Activated T-cell treated with anti-CD3 and anti-CD28 coated beads for 48 hours (primary cell): ENCODE measurements around the gene HMG20A.

Experiments used
- DNase-seq: peaks from one replicate; pipeline ENCODE4 v3.0.0-alpha.2; 2020; ENCODE audit warnings: low read depth

HMG20A gene

DNA sequence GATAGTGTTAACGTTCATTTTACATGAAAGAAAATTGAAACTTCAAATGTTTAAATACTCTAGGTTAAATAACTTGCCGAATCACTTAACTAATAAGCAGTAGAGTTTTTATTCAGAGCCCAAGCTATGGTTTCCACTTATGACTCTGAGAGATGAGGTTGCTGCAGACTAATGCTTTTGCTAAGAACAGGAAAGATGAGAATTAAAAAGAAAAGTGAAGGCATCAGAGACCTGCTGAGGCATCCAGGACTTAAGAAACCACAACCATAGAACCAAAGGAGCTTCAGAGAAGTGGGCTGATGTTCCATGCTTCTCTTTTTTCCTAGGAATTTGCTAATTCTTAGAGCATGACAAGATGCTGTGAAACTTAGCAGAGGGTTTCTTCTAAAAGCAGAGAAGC, 9.5 kb downstream of the HMG20A start:
- no peak for DNase-seq

DNA sequence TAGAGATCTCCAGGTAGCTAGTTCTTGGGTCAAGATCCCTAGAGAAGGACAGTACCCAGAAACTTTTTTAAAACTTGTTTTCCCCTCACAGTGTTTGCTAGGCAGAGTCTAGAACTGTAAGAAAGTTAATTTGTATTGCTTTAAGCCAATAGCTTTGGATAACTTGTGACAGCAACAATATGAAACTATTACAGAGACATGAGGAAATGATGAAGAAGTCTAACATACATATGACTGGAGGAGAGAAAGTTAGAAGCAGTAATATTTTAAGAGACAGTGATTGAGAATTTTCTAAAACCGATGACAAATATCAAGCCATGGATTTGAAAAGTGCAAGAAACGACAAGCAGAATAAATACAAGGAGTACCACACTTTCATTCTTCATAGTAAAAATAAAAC, 10.0 kb downstream of the HMG20A start:
- no peak for DNase-seq

DNA sequence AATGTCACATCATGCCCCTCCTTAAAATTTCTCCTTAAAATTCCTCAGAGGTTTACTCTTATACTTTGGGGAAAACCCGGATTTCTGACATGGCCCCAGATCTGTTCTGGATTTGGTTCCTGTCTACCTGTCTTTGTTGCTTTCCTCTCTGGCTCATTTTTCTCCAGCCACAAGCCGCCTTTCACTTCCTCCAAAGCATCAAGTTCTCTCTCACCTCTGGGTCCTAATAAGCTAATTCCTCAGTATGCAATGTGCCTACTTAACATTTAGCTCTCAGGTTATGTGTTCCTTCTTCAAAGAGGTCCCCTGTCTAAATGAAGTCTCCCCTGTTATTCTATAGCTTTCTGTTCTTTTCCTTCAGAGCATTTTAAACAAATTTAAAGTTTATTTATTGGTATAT, 16.1 kb downstream of the HMG20A start:
- DNase-seq: no peak

DNA sequence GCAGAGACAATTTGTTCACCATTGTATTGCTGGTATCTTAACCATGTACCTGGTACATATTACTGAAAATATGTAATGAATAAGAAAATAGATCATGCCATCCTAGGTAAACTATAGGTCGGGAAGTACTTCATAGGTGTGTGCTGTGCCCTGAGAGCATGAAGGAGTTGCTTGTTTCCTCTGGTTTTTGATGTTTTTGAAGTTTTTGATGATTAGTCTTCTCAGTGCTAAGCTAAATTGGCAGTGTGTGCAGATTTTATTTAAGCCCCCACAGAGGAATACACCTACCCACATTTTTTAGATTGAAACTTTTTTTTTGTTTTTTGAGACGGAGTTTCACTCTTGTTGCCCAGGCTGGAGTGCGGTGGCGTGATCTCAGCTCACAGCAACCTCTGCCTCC, 16.6 kb downstream of the HMG20A start:
- no peak for DNase-seq

DNA sequence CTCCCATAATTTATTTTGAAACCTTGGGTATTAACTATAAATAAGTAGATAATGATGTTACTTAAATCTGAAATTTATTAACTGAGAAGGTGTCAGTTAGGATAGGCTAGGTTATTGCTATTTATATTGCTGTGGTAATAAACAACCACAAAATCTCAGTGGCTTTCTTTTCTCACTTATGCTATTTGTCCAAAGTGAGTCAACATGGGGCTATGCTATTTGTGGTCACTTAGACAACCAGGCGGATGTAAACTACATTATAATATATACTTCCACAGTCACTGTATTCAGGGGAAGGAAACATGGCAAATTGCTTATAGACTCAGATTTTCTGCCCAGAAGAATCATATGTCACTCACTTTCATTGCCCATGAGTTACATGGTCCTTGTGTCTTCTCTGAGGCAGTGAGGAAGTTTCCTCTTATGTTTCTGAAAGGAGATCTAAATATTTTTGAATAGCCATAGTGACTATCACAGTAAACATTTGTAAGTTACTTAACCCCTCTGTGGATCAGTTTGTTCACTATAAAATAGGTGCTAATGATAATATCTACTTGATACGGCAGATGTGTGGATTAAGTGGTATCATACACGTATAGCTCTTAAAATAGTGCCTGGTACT, 19.8 kb downstream of the HMG20A start:
- DNase-seq: no peak

DNA sequence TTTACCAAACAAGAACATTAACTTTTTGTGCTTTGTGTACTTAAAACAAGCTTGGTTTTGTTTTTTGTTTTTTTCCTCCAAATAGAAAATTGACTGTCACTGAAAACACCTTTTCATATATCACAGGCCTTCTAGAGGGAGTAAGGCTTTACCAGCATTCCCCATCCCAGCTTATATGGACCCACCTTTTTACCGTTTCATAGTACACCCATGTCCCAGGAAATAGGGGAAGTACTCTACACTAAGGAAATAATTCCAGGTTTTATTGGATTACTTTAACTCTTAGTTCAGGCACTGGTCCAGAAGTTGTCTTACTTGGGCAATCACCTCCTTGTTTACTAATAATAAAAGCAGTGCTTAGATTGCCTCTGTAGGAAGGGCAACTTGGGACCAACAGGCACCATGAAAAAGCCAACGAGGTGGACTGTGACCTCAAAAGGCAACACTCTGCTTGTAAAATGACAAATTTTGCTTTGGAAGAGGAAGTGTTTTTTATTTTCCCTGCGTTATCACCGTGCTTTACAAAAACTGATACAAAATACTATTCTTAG, 26.2 kb downstream of the HMG20A start:
- no peak for DNase-seq

DNA sequence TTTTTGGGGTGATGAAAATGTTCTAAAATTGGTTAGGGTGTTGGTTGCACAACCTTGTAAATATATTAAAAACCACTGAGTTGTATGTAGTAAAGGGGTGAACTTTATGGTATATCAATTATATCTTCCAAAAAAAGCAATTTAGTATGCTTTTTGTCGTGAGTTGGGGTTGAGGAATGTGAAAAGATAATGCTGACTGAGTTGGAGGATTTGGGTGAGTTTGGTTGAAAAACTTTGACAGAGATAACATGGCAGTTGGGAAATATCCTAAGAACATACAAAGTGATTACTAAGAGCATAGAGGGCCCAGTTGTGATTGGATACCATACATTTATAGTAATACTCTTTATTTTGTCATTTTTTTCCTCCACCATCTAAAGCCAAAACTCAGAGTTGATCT, 33.6 kb downstream of the HMG20A start:
- no peak for DNase-seq

DNA sequence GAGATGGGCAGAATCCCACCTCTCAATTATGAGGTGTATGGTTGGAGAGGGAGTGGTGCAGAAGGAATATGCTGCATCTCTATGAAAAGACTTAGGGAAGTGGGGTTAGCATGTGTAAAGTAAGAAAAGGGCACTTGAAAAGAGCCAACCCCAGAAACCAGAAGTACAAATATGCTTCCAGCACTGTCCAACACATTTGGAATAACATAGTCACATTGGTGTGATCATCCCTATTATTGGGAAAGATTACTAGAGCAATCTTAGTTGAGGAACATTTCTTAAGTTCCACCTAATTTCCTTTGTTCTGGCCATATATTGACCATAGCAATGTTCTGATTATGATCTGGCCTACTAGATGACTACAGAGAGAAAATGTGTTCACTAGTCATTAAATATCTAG, 34.3 kb downstream of the HMG20A start:
- no peak for DNase-seq

DNA sequence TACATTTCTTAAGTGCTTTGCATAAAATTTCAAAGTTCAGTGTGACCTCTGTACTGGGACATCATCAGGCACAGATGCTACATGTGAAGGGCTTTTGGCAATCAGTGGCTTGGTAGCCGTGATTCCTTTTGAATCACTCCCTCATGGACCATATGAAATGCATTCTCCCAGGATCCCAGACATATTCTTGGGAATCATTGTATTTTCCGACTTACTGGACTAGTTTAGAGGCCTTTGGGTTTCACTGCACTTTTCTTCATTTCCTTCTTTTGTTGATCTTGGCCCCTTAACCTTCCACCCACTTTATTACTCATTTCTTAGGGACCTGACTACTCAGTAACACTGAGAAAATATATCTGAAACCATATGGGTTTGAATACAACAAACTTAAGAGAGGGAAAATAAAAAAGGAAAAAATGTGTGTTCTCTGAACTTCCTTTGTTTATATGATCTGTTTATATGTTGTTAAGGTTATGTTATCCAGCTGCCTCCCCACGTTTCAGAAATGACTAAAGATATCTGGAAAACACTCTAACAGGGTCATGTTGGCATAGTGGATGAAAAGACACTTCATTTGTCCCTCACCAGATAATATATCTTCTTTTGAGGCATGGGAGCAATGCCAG, 35.1 kb downstream of the HMG20A start:
- DNase-seq: no peak

DNA sequence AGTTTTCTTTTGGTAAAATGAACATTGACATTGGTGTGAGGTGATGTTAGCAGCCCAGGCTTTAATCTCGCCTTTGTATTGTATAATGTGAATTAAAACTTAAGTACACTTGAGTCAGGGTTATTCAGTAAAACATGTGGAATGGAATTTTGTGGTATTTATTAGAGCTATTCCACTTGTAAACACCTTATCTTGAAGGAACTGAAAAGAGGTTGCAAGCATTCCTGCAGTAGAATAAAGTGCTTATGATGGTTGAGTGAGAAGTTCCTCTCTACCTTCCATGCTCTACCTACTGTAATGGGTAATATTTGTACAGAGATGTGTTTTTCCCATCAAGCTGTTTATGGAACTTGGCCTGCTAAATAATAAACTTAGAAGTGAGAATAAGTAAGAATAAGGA, 36.1 kb downstream of the HMG20A start:
- no peak for DNase-seq

DNA sequence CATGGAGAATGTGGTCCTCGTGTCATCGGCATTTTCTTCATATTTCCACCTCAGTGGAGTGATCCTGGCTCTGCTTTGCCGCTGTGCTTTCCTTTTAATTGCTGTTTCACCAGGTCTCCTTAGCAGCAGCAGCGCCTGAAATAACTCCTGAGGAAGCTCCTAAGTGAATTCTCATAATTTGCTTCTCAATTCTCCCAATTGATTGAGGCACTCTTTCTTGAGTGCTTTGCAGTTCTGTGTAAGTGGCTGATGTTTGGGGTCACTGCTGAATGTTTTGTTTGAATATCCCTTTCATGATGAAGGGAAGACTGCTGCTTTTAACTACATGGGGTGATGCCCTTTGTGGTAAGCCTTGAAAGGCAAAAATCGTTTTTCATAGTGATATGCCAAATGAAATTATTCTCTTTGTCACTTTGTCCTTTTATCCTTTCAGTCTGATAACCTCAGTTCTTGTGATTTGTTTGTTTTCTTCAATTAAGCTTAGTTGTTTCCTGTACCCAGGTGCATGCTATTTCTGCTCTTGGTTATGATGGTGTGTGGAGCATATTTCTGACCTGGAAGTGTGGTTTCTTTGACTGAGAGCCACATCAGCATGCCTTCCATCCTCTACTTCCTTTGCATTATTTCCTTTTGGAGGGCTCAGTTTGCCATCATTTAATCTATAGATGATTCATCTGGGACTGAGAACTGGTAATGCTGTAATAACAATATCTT, 36.7 kb downstream of the HMG20A start:
- DNase-seq: no peak

DNA sequence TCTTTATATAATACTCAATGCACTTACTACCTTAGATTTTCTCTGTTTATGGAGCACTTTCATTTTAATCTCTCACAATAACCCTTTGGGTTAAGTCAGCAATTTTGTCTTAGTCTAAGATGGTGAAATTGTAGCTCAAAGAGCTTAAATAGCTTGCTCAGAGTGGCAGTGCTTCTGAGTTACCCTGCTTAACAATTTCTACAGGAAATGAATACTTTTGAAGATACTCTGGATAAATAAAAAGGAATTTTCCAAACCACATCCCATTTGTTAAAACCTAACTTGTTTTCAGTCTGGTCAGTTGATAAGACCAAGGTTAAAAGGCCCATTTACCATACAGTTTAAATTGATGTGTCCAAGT, 37.2 kb downstream of the HMG20A start:
- no peak for DNase-seq

DNA sequence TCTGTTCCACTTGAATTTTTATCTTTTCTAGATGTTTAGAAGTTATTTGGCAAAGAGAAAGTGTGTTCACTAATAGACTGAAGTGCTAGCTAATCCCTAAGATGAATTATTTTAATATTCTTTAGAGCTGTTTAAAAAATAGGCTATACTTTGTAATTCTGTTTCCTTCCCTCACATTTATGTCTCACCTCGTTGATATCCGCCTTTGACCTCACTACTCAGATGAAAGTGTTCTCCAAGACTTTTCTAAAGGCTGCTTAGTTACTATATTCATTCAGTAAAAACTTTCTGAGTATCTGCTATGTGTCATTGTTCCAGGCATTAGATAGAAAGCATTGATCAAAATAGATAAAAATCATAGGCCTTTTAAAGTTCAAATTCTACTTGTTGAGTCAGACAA, 38.3 kb downstream of the HMG20A start:
- no peak for DNase-seq

DNA sequence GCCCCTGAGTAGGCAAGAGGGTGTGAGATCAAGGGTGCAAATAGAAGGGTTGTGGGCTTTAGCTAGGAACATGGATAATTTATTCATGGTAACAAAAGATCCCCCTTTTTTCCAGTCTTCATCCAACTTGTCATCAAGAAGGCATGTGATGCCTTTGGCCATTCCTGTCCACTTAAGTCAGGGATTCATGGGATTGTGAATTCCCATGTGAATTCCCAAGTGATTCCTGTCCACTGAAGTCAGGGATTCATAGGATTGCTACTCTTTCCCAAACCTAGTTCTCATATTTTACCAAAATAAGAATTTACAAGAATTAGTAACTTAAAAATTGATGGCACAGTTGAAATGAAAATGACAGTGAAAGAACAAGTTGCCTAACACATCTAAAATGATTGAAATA, 40.8 kb downstream of the HMG20A start:
- no peak for DNase-seq

DNA sequence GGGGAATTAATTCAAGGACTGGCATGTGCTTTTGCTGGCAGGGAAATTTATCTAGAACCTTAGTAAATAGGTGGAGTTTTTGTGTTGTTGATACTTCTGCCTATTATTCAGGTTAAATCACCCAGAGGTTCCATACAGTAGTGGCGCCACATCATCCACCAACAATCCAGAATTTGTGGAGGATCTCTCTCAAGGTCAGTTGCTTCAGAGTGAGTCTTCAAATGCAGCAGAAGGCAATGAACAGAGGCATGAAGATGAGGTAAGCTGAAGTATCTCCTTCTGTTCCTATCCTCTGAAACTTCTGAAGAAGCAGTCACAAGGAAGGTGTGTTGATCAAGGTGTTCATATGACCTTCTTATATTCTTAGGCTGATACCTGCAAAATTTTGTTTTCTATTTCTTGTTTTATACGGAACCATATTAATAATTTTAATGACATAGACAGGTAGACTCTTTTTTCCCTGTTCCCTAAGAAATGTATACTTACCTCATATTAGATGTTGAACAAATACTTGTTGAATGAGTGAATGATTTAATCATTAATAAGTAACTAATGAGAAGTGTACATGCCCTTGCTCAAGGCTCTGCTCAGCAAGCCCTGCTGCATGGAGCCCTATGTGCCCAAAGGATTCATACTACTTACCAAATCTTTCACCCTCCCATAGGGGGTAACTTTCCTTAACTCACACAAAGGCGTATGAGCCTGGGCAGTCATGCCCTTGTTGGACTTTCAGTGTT, 43.6 kb downstream of the HMG20A start:
- no peak for DNase-seq

DNA sequence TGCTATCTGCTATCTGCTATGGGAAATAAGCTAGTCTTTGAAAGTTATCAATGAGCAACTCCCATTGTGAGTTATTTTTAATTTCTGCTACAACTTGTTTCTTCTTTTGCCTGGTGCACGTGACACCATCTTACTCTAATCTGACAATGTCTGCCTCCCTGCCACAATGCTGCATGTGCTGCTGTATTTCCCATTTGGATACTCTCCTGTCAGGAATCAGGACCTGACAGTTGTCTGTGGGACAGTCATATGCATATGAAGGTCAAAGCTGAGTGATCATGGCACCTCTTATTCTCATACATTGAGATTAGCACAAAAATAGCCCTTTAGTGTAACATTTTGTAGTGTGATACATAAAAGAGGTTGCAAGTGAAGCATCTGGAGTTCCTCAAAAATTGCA, 45.8 kb downstream of the HMG20A start:
- DNase-seq: no peak

DNA sequence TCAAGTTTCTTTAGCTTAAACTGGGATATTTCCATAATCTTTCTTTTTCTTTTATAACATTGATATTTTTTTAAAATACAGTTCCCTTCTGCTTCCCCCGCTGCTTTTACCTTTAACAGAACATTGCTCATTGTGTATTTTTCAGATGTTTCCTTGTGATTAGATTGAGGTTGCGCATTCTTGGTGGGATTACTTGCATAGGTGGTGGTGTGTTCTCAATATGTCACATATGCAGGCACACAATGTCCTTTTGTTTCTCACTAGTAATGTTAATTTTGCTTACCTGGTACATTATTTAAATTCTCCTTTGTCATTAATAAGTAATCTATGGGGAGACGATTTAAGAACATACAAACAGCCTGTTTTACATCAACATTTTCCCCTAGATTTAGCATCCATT, 48.2 kb downstream of the HMG20A start:
- no peak for DNase-seq

DNA sequence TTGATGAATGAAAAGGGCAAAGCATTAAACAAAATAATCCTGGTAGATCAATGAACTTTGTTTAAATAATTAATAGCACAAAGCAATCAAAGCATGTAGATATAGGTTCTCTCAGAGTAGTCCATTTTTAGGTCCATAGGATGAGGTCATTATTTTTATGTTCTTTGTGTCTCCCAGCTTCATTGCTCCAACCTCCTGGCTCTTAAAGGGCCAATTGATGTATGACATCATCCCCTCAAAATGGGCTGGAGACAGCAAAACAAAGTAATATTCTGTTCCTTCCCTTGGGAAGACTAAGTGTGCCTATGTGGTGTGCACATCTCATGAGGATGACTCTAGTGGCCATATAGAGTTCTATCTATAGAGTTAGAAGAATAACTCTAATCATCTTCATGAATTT, 49.5 kb downstream of the HMG20A start:
- DNase-seq: no peak

DNA sequence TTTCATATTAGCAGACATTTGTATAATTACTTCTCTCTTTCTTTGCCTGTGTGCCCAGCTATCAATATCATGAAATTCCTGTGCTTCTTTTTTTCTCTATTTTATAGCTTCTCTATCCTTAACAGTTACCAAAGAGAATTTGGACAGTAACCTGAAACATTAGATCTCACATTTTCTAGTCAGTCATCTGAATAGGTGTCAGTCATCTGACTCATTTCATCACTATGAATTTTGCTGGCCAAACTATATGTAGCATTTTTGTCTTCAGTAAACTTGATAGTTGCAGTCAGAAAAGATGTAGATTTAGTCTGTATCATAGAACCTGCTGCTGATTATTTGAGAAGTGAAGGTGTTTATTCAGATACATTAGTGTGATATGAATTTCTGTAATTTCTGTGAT, 52.6 kb downstream of the HMG20A start:
- DNase-seq: no peak

DNA sequence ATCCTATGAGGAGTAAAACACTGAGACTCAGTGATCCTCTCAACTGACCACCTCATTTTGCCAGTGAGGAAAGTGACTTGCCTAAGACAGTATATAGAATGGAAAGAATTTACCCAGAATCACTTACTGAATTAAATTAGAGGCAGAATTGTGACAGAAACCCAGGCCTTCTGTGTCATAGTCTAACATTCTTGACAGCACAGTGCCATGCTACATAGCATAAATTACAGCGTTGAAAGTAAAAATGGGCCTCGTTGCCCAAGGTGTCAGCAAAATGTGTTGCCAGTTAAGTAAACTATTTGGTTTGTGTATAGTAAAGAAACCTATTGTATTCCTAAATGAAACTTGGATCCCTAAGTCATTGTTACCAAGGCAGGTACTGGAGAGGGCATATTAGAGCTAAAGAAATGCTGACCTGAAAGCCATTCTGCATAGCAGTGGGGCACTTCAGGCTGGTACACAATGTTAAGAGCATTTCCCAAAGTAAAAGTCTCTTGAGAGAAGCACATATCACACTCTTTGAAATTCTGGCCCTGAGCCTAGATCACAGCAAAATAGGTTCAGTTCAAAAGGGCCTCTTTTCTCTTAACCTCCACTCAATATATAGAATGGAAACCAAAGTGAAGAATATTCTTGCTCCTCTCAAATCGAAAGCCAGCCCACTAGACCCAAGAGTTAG, 53.8 kb downstream of the HMG20A start:
- no peak for DNase-seq

DNA sequence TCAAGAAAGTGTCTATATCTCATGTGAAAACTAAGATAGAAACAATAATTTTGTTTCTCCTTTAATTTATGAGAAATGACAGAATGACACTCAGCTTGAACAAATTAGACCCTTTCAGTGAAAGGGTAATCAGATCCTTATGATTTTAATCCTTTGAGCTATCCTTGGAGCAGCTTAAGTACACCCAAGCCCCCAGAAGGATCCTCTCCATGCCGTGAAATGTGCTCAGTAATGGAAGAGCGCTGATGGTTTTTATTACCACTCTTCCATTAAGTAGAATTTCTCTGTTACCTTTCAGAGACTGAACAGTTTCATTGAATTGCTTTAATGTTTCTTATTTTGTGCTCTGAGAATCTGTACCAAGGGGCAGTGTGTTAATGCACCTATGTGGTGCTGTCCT, 54.3 kb downstream of the HMG20A start:
- no peak for DNase-seq

DNA sequence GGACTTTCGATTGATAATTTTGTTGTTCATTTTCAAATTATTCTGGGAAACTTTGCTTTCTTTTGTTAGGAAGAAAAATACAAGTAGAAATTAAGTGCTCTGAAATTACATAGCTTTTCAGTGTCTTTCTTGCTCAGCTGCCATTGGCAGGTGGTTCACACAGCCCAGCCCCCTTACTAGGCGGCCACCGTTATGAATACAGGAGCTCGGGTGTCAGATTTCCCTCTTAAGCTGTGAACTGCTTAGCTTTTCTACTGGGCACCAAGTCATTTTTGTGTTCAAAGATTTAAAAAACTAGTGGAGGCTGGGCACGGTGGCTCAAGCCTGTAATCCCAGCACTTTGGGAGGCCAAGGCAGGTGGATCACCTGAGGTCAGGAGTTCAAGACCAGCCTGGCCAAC, 55.2 kb downstream of the HMG20A start:
- no peak for DNase-seq
